Measurements from ENCODE around the gene RNF187.
"Not testable (repeated sequence)": the region's sequence is repeated elsewhere in the genome, so short reads cannot be mapped to it uniquely, and the experiment has no call there.

RNF187 gene

DNA sequence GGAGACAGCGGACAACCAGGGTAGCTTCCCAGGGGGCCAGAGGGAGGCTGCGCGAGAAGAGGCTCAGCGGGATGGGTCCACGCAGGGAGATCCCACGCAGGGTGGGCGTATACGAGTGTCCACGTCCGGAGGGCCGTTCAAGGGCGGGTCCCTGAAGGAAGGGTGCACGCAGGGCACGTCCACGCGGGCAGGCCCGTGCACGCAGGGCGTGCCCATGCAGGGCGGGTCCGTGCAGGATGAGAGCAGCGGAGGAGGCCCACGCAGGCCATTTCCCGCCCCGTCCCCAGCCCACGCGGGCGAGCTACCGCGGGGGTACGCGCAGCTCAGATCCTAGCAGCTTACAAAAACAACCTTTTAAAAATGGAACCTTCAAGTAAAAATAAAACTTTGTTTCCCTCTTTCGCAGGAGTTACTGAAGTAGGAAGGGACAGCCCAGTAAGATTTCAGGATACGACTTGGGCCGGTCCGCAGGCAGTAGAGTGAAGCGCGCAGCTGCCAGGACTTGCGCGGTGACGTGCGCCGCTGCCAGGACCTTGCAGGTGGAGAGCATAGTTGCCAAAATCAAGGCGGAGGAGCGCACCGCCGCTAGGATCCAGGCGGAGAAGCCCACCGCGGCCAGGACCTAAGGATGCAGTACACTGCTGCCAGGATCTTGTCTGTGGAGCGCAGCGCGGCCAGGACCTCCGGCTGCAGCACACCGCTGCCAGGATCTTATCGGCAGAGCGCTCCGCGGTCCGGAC lies 416 bp upstream of the RNF187 start:
- peak; percentile 76 for DNase-seq (ENCODE audit: low read depth)

DNA sequence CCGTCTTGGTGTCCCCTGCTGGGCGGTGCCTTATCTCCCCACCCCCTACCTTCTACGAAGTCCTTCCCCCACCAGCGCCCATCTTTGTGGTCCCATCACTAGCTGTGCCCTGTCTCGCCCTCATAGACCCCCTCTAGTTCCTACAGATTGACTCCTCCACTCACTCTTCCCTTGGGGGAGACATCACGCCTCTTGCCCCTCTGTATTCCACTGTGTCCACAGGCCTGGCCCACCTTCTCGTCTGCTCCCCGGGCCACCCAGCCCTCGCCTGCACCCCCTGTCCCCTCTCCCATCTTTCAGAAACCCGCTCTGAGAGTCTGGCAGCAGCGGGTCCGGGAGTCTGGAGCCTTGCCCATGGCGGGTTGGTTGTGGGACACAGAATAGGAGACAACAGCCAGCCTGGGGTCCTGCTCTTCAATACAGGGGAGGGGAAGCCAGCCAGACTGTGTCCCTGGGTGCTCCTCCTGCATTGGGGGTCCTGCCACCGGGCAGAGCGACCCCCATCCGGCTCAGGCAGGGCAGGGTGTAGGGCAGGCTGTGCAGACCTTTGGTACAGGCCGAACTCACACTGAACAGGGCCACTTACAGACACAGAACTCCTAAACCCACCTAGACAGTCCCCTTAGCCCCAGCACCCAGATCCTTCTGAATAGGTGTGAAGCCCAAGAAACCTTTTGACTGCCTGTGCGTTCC lies 1.1 kb downstream of the RNF187 start:
- no peak for DNase-seq (ENCODE audit: low read depth)

DNA sequence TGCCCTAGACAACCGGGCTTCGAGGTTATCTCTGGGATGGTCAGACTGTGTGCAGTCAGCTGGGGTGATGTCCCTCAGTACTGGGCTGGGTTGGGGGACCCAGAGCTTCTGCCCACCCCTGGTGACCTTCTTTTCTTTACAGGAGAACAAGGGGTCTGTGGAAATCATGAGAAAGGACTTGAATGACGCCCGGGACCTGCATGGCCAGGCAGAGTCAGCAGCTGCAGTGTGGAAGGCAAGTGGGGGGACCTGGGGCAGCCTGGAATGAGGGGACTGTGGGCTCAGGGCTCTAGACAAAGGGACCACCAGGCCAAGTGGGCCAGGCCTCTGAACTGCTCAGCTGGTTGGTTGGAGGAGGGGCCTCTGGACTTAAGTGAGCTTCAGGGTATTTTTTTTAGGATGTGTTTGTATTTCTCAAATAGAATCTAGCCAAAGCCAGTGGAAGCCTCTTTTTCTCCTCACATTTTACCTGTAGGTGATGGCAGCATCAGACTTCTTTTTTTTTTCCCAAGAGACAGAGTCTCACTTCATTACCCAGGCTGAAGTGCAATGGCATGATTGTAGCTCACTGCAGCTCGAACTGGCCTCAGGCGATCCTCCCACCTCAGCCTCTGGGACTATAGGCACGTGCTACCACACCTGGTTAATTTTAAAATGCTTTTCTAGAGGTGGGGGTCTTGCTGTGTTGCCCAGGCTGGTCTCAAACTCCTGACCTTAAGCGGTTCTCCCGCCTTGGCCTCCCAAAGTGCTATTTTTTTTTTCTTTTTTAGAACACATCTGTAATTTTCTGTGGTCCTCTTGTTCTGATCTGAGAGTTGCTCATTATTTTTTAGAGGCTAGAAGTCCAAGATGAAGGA lies 1.9 kb downstream of the RNF187 start:
- no peak for DNase-seq (ENCODE audit: low read depth)

DNA sequence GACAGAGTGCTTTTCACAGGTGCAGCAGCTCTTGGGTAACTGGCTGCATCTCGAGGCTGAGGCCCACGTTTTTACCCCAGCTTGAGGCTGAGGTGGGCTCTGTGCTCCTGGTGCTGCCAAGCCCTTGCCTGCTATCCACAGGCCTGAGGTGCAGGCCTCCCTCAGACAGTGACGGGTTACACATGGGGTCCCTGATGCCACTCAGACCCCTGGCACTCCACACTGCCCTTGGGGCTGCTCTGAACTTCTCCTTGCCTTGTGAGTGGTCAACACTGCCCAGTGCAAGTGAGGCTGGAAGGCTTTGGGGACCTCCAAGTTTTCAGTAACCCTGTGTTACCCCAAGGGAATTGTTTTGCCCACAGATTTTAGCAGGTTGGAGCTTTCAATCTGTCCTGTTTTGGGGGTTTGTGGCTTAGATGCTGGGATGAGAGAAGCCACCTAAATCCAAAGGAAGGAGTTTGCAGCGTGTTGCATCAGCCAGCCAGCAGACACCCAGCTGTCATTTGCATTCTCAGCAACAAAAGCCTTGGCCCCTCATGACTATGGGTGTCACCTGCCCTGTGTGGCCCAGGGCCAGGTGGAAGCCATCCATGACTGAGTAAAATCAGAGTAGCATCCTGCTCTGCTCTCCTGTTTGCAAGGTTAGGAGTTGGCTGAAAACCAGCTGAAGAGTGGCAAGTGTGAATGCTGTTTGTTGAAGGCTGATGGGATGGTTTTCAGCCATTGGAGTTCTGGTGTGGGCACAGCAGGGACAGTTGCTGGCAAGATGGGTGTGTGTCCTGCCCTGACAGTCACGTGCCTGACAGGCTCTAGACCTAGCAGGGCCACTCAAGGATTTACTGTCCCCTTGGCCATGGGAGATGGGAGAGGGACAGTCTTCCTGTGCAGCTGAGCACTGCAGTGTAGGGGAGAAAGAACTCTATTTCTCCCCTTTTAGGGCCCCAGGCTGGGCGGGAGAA lies 3.2 kb downstream of the RNF187 start:
- no peak for DNase-seq (ENCODE audit: low read depth)

DNA sequence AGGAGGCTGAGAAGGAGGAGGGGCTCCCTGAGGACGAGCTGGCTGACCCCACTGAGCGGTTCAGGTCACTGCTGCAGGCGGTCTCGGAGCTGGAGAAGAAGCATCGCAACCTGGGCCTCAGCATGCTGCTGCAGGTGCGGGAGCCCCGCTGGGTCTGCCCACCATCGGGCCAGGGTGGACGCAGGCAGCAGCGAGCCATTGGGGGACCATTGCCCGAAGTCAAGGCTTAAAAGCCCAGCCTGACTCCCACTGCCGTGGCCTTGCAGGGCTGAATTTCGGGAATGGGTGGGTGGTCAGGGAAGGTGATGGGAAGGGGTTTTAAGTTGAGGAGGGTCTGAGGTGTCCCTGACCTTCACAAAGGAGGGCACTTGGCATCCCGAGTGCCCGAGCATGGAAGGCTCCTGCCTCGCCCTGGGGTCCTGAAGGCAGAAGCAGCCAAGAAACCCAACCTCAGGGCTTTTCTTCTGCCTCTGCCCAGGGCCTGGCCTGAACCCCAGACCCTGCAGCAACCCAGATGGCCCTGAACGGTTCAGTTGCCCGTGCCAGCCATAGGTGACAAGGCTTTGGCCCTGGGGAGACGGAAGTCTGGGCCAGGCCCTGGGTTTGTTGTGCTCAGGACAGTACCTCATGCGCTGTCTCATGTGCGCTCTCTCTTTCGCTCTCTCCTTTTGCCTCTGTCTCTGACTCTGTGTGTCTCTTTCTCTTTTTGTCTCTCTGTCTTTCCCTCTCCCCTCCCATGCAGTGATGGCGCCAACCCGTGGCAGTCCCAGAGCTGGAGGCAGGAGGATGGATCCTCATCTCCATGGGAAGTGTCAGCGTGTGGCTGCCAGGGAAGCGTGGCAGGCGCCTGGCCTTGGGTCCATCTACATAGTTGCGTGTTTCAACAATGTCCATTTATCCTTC lies 6.2 kb downstream of the RNF187 start:
- DNase-seq (ENCODE audit: low read depth): no peak

DNA sequence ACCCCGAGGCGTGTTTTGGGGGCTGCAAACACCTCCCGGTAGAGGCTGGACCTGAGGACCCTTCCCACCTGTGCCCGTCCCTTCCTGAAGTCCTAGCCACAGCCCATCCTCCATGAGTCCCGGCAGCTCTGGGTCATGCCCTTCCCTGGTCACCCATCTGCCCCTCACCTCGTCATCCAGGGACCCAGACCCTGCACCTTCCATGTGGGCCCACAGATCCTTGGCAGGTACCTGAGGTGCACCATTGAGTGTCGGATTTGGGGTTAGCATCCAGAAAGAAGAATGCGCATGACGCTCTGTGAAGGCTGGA lies 6.8 kb downstream of the RNF187 start:
- no peak for DNase-seq (ENCODE audit: low read depth)

DNA sequence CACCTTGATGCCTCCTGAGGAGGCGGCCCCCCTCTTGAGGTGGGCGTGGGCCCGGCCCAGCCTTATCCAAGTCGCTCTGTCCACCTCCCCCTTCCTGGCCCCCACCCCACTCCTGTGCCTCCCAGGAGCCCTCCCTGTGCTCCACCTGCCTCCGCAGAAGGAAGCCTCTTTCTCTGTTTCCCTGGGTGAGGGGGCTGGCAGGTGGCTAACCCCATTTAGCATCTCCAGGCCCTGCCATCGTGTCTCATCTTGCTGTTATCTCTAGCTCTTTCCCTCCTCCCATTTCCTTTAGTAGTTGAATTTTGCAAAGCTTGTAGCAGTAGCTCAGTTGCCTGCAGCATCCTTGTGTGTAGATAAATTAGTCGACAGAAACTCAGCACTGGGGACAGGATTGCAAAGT lies 7.2 kb downstream of the RNF187 start:
- no peak for DNase-seq (ENCODE audit: low read depth)

DNA sequence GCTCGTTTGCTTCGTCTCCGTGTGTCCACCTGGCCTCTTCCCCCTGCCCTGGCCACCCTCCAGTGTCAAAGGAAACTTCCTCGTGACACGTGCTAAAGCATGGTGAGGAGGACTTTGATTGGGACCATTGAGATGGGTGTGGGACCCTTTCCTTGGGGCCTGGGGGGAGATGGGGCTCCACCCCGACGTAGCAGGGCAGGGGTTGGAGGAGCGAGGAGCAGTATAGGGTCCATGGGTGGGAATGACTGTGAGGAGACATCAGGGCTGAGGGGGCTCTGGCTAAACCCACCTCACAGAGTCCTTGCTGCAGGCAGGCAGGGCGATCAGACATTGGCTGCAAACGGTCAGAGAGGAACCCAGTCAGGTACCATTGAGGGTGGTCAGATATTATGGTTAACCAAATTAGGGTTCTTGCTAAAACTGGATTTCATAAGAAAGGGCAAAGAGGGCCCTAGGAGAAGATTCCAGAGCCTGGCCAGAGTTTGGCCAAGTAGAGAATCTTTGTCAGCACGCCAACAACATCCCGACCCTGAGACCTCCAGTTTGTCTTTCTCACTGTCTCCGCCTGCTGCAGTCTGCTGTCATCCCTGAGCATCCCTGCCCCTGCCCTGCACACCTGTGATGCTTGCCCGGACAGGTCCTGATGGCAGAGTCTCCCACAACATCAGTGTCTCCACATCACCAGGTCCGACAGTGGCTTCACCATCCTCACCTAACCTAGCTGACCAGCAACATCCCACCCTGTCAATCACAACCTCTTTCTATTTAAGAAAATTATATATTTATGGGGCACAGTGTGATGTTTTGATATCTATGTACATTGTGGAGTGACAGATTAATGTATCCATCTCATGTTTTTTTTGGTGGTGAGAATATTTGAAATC lies 8.0 kb downstream of the RNF187 start:
- DNase-seq (ENCODE audit: low read depth): no peak

DNA sequence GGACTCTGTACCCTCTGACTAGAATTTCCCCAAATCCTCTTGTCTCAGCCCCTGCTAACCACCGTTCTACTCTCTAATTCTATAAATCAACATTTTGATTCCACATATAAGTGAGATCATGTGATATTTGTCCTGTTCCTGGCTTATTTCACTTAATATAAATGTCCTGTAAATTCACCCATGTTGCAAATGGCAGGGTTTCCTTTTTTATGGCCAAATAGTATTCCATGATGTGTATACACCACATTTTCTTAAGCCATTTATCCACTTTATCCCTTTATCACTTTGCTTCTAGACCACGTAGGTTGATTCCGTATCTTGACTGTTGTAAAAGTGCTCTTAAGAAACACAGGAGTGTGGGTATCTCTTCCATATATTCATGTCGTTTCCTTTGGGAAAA lies 8.9 kb downstream of the RNF187 start:
- DNase-seq (ENCODE audit: low read depth): no peak

DNA sequence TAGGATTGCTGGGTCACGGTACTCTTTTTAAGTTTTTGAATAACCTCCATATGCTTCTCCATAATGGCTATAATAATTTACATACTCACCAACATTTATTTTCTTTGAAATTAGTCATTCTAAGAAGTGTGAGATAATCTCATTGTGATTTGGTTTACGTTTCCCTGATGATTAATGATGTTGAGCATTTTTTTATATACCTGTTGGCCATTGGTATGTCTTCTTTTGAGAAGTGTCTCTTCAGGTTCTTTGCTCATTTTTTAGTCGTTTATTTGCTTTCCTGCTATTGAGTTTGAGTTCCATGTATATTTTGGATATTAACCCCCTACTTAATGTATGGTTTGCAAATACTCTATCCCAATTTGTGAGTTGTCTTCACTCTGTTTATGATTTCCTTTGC lies 9.3 kb downstream of the RNF187 start:
- DNase-seq (ENCODE audit: low read depth): no peak

DNA sequence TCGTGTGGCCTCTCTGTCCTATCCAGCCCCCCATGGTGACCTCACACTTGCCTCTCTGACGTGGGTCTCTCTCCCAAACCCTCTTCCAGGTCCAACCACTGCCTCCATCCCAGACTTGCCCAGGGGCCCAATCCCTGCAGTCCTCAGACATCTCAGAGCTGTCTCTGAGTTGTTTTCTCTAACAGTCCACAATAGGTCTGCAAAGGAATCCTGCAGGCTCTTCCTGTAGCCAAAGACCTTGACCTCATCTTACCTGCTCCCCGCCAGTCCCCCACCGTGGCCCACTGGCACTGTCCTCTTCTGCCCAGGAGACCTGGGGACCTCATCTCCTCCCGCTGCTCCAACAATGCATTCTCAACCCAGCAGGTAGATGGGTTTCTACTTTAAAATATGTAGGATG lies 10.0 kb downstream of the RNF187 start:
- DNase-seq (ENCODE audit: low read depth): no peak

DNA sequence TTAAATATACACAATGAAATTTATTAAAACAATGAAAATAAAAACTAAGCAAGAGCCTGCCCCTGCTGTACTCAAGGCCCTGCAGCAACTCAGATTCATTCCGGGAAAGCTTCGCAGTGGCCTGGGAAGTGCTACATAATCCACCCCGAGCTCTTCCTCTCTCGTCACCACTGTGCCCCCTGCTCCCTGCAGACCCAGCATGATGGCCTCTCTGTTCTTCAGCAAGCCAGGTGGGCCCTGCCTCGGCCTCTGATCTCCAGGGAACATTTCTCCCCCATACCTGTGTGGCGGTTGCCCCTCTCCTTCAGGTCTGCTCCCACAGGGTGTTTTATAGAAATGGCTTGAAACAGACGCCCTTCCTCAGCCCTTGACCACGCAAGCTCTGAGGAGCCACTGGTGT lies 10.6 kb downstream of the RNF187 start:
- DNase-seq (ENCODE audit: low read depth): no peak

DNA sequence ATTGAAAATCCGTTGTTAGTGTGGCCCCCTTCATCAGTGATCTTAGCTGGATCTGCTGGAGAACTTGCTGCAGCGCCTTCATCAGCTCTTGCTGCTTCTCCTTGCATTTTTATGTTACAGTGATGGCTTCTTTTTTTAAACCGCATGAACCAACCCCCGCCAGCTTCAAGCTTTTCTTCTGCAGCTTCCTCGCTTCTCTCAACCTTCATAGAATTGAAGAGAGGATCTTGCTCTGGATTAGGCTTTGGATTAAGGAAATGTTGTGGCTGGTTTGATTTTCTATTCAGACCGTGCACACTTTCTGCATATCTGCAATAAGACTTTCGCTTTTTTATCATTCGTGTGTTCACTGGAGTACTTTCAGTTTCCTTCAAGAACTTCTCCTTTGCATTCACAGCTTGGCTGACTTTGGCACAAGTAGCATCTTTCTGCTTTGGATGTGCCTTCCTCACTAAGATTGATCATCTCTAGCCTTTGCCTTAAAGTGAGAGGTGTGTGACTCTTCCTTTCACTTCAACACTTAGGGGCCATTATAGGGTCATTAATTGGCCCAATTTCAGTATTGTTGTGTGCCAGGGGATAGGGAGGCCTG lies 13.1 kb downstream of the RNF187 start:
- no peak for DNase-seq (ENCODE audit: low read depth)

DNA sequence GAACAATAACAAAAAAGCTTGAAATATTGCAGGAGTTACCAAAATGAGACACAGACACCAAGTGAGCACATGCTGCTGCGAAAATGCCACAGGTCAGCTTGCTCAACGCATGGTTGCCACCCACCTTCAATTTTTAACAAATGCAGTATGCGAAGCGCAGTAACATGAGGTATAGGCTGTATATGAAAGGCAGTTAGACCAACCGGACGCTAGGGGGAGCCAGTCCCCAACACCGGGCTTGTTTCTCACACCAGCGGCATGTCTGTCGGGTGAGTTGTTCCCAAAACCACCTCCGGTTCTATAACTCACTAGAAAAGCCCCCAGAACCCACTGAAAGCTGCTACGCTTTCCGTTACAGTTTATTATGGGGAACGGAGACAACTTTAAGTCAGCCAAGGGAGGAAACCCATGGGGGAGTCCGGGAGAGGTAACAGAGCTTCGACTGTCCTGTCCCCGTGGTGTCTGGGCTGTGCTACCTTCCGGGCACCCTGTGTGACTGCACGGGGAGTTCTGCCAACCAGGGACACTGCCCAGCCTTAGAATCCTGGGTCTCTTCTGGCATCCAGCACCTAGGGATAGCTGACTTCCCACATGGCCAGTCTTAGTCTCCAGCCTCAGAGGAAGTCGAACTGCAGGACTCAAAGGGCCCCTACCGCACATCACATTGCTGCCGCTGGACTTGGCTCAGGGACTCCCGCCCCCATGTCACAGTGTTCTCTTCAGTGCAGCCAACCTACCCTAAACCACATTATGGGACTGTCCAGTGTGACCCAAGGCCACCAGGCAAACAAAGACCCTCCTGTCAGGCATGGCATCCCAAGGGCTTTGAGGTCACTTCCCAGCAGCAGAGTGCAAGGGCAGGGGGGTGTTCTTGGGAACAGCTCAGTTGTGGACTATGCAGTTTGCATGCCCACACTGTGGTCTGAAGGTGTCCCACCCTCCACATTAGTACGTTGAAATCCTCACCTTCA lies 14.0 kb downstream of the RNF187 start:
- peak; percentile 77 for DNase-seq (ENCODE audit: low read depth)

DNA sequence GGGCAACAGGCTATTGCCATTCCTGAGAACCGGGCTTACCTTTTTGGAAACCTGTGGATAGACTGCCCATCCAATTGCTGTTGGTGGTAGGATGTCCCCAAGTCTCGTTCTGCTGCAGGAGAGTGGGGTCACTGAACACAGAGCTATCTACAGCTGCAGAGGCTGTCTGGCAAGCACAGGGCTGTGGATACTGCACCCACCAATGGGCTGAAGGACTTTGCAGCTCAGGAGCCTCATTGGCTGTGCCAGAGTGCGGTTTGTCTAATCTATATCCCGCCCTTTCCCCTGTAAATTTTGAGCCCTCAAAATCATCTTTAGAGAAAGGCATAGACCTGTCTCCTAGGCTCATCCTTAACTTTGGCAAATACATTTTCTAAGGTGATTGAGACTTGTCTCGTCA lies 15.3 kb downstream of the RNF187 start:
- no peak for DNase-seq (ENCODE audit: low read depth)

DNA sequence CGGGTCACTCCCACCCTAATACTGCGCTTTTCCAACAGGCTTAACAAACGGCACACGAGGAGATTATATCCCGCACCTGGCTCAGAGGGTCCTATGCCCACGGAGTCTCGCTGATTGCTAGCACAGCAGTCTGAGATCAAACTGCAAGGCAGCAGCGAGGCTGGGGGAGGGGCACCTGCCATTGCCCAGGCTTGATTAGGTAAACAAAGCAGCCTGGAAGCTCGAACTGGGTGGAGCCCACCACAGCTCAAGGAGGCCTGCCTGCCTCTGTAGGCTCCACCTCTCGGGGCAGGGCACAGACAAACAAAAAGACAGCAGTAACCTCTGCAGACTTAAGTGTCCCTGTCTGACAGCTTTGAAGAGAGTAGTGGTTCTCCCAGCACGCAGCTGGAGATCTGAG lies 18.8 kb downstream of the RNF187 start:
- not testable (repeated sequence) for DNase-seq (ENCODE audit: low read depth)

DNA sequence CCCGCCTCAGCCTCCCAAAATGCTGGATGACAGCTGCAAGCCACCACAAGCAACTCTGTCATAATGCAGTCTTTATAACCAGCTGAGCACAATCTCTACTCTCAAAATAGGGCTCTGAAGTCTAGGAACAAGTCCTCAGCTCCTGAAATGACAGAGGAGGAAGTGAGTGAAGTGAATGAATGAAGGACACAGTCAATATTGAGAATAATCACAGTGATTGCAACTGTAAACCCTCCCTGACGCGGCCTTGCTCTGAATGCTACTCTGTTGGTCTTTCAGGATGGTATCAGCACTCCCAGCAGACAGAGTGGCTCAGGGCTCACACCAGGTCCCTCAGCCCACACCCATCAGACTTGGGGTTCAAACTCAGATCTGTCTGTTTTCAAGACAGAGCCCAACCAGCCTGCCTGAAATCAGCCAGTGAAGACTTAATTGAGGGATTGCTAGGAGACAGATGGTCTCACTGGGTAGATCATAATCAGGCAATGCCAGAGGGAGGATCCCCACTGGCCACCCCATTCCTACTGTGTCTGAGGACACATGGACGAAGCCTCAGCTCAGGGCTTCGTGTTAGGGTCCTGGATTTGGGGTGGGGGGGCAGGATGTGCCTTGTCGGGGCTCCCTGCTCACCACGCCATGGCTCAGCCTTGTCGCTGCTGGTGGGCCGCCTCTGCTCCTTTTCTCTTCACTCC lies 20.9 kb downstream of the RNF187 start:
- no peak for DNase-seq (ENCODE audit: low read depth)
